ENCODE measurements around the gene CD3E. TPM values are rescaled to one million over a fixed set of nuclear protein-coding genes. Genes with fewer than 3 reads are reported as not detected.
A peak's percentile ranks its signal among the peaks of the same experiment; 100 is the strongest.

CD3E gene
- total RNA-seq, 2 donors from 2014 or later, result 0.99 to 3.1 TPM

DNA sequence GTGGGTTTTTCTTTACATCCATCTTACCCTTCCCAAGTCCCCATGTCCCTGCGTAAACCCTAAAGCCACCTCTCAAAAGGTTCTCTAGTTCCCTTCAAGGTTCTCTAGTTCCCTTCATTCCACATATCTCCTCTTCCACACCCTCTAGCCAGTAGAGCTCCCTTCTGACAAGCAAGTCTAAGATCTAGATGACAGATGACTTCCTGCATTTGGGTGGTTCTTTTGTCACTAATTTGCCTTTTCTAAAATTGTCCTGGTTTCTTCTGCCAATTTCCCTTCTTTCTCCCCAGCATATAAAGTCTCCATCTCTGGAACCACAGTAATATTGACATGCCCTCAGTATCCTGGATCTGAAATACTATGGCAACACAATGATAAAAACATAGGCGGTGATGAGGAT, 7.8 kb downstream of the CD3E start:
- H3K4me3 ChIP-seq, result no peak overlapping the region
- no peak for ATAC-seq
- TF ChIP-seq CTCF (IDR thresholded peaks at IDR 0.05), result no peak
- TF ChIP-seq POLR2A (IDR thresholded peaks at IDR 0.05), result no peak
- no peak for DNase-seq
- H3K27me3 ChIP-seq, result no peaks in the 10 kb centered on the region
- intact Hi-C loops (cut with DNase I), result no loop called here
- WGBS, 2 donors, result 79 to 85% methylated on average over 2 of the region's 2 CpGs
- H3K4me1 ChIP-seq, result peaks cover 28% of the 10 kb centered on the region
- no peaks in the 10 kb centered on the region for H3K9me3 ChIP-seq
- no peak overlapping the region for H3K27ac ChIP-seq
- no peaks in the 10 kb centered on the region for H3K36me3 ChIP-seq (replicated peaks in 1 of 2; ENCODE audit: insufficient read depth in 1 of 2, low read depth in 2 of 2)

DNA sequence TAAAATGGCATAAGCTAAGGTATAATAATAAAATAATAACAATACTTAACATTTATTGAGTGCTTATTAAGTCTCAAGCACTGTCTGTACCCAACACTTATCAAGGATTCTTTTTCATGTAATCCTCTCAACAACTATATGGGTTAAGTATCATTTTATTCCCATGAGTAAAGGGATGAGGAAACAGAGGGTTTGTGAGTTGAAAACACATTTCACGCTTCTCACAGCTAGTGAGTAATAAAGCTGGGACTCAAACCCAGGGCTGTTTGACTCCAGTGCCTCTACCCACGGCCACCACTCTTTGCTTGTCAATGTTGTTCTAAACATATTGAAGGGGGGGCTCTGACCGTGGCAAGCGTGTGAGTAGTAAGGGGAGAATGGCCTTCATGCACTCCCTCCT, 8.7 kb downstream of the CD3E start:
- intact Hi-C loops (cut with DNase I), result no loop called here
- Histone ChIP-seq H3K4me1 (peaks cover 28% of the 10 kb centered on the region), H3K4me3 (no peak overlapping the region), H3K27ac (no peak overlapping the region), H3K27me3 (no peaks in the 10 kb centered on the region), H3K9me3 (no peaks in the 10 kb centered on the region), H3K36me3 (replicated peaks in 1 of 2; ENCODE audit: insufficient read depth in 1 of 2, low read depth in 2 of 2) (no peaks in the 10 kb centered on the region)
- no peak for DNase-seq
- TF ChIP-seq CTCF (IDR thresholded peaks at IDR 0.05), result no peak
- TF ChIP-seq POLR2A (IDR thresholded peaks at IDR 0.05), result no peak
- 58 to 65% methylated on average over 4 of the region's 4 CpGs for WGBS, 2 donors
- ATAC-seq, result no peak

GRCh38 chr11:118314988-118315411, 10.5 kb downstream of the CD3E start:
- intact Hi-C loops (cut with DNase I), result no loop called here
- Histone ChIP-seq H3K27me3 (no peaks in the 10 kb centered on the region), H3K27ac (peak overlapping the region in 2 of 4 donors; percentile 13 to 28), H3K4me3 (no peak overlapping the region), H3K4me1 (peaks cover 28% of the 10 kb centered on the region), H3K36me3 (replicated peaks in 1 of 2; ENCODE audit: insufficient read depth in 1 of 2, low read depth in 2 of 2) (no peaks in the 10 kb centered on the region), H3K9me3 (no peaks in the 10 kb centered on the region)
- ATAC-seq (peak; percentile 68), DNase-seq (no peak)
- WGBS, 2 donors, result 12 to 16% methylated on average over 7 of the region's 7 CpGs
- TF ChIP-seq CTCF (IDR thresholded peaks at IDR 0.05) (no peak), POLR2A (IDR thresholded peaks at IDR 0.05) (no peak)

DNA sequence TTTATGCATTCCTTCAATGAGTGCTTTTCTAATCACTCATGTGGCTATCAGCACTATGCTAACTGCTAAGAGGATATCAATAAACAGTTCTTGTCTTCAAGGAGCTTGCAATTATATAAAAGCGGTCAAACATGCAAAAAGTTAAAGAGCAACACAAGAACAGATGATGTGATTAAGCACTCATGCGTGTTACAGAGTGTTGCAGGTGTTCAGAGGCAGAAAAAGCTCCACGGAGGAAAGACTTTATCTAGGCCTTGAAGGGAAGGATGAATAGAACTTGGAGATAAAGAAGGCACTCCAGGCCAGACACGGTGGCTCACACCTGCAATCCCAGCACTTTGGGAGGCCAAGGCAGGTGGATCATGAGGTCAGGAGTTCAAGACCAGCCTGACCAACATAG, 13.6 kb downstream of the CD3E start:
- H3K4me3 ChIP-seq, result no peak overlapping the region
- H3K9me3 ChIP-seq, result no peaks in the 10 kb centered on the region
- intact Hi-C loops (cut with DNase I), result no loop called here
- no peak for TF ChIP-seq POLR2A (IDR thresholded peaks at IDR 0.05)
- no peak for TF ChIP-seq CTCF (IDR thresholded peaks at IDR 0.05)
- no peaks in the 10 kb centered on the region for H3K27me3 ChIP-seq
- no peak overlapping the region for H3K27ac ChIP-seq
- H3K4me1 ChIP-seq, result peaks cover 36% of the 10 kb centered on the region
- WGBS, 2 donors, result 53 to 70% methylated on average over 4 of the region's 4 CpGs
- DNase-seq (no peak), ATAC-seq (no peak)
- H3K36me3 ChIP-seq (replicated peaks in 1 of 2; ENCODE audit: insufficient read depth in 1 of 2, low read depth in 2 of 2), result no peaks in the 10 kb centered on the region

DNA sequence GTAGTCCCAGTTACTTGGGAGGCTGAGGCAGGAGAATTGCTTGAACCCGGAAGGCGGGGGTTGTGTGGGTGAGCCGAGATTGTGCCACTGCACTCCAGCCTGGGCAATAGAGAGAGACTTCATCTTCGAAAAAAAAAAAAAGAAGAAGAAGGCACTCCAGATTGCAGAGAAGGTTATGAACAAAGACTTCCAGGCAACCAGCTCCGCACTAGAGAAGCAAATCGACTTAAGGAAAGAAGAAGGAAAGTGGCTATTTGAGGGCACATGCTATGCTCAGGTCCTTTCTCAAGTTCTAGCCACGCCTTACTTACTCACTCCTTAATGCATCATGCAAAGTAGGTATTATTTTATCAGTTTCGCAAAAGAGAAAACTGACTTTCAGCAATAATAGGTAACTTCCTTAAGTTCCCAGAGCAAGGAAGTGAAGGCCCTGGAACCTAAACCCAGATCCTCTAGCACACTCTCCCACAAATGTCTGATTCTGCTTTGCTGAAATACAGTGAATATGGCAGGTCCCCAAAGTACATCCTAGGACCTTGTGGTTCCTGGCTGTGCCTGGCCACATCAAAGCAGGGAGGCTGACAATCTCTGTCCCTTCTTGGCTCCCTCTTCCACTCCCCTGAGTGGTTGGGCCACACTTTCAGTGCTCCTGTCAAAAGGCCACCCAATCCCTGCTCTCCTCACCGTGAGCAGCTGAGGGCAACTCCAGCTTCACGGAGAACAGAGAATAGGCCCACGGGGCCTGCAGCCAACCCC, 14.2 kb downstream of the CD3E start:
- peak overlapping the region in 1 of 4 donors; percentile 46 for H3K27ac ChIP-seq
- no peak overlapping the region for H3K4me3 ChIP-seq
- intact Hi-C loops (cut with DNase I), result no loop called here
- DNase-seq (no peak), ATAC-seq (no peak)
- H3K4me1 ChIP-seq, result peaks cover 36% of the 10 kb centered on the region
- WGBS, 2 donors, result 75 to 87% methylated on average over 11 of the region's 11 CpGs
- no peak for TF ChIP-seq CTCF (IDR thresholded peaks at IDR 0.05)
- no peak for TF ChIP-seq POLR2A (IDR thresholded peaks at IDR 0.05)
- no peaks in the 10 kb centered on the region for H3K27me3 ChIP-seq
- no peaks in the 10 kb centered on the region for H3K9me3 ChIP-seq
- H3K36me3 ChIP-seq (replicated peaks in 1 of 2; ENCODE audit: insufficient read depth in 1 of 2, low read depth in 2 of 2), result no peaks in the 10 kb centered on the region

Data from body of pancreas (tissue), 4 donors.